ENCODE results near the gene MYL12A.
"Not testable (repeated sequence)": the region's sequence is repeated elsewhere in the genome, so short reads cannot be mapped to it uniquely, and the experiment has no call there.

The MYL12A gene

GRCh38 chr18:3269241-3269913 is 21.8 kb downstream of the MYL12A start:
- no peak for TF ChIP-seq CTCF (IDR thresholded peaks at IDR 0.05; ENCODE audit: low read depth, low read length)
- no peak overlapping the region for H3K4me3 ChIP-seq (replicated peaks in 1 of 2; ENCODE audit: low read depth in 2 of 2, low read length in 2 of 2)
- no peak for DNase-seq (ENCODE audit: low read depth in 2 of 2)

- no peak for TF ChIP-seq CTCF (IDR thresholded peaks at IDR 0.05; ENCODE audit: low read depth, low read length)
- H3K4me3 ChIP-seq (replicated peaks in 1 of 2; ENCODE audit: low read depth in 2 of 2, low read length in 2 of 2) = no peak overlapping the region
- no peak for DNase-seq (ENCODE audit: low read depth in 2 of 2)
Observed at GRCh38 chr18:3269914-3270299, 22.3 kb downstream of the MYL12A start.

GRCh38 chr18:3273042-3273441 is 25.4 kb downstream of the MYL12A start:
- H3K4me3 ChIP-seq (replicated peaks in 1 of 2; ENCODE audit: low read depth in 2 of 2, low read length in 2 of 2) = no peak overlapping the region
- no peak for TF ChIP-seq CTCF (IDR thresholded peaks at IDR 0.05; ENCODE audit: low read depth, low read length)
- no peak for DNase-seq (ENCODE audit: low read depth in 2 of 2)

GRCh38 chr18:3277643-3278213 is 30.1 kb downstream of the MYL12A start:
- peak in 1 of 2 donors; percentile 44 for DNase-seq (ENCODE audit: low read depth in 2 of 2)
- H3K4me3 ChIP-seq (replicated peaks in 1 of 2; ENCODE audit: low read depth in 2 of 2, low read length in 2 of 2) = not testable (repeated sequence)

- H3K4me3 ChIP-seq (replicated peaks in 1 of 2; ENCODE audit: low read depth in 2 of 2, low read length in 2 of 2) = no peak overlapping the region
- DNase-seq (ENCODE audit: low read depth in 2 of 2) = no peak
- TF ChIP-seq CTCF (IDR thresholded peaks at IDR 0.05; ENCODE audit: low read depth, low read length) = no peak
Observed at GRCh38 chr18:3279201-3280185, 31.9 kb downstream of the MYL12A start.

GRCh38 chr18:3281456-3282400 is 34.1 kb downstream of the MYL12A start:
- peak; percentile 87 to 91 for DNase-seq (ENCODE audit: low read depth in 2 of 2)
- no peak overlapping the region for H3K4me3 ChIP-seq (replicated peaks in 1 of 2; ENCODE audit: low read depth in 2 of 2, low read length in 2 of 2)
- peak; percentile 39 for TF ChIP-seq CTCF (IDR thresholded peaks at IDR 0.05; ENCODE audit: low read depth, low read length)
